ENCODE measurements around the gene EID3. TPM values are rescaled to one million over a fixed set of nuclear protein-coding genes. Genes with fewer than 3 reads are reported as not detected.
"Not testable (repeated sequence)": the region's sequence is repeated elsewhere in the genome, so short reads cannot be mapped to it uniquely, and the experiment has no call there.

EID3 gene
- total RNA-seq, 1 donor from 2014 or later = 1.7 TPM

GRCh38 chr12:104310751-104311633 is 7.5 kb downstream of the EID3 start:
- DNase-seq (ENCODE audit: low read depth) = no peak

- DNase-seq (ENCODE audit: low read depth) = no peak
Observed at GRCh38 chr12:104312202-104312601, 8.7 kb downstream of the EID3 start.

GRCh38 chr12:104312654-104313053 is 9.1 kb downstream of the EID3 start:
- DNase-seq (ENCODE audit: low read depth) = no peak

- DNase-seq (ENCODE audit: low read depth) = no peak
Observed at GRCh38 chr12:104313568-104314241, 10.2 kb downstream of the EID3 start.

GRCh38 chr12:104314242-104314614 is 10.7 kb downstream of the EID3 start:
- DNase-seq (ENCODE audit: low read depth) = no peak

GRCh38 chr12:104315326-104316224 is 12.0 kb downstream of the EID3 start:
- no peak for DNase-seq (ENCODE audit: low read depth)

- no peak for DNase-seq (ENCODE audit: low read depth)
Observed at GRCh38 chr12:104316936-104317335, 13.4 kb downstream of the EID3 start.

- no peak for DNase-seq (ENCODE audit: low read depth)
Observed at GRCh38 chr12:104317538-104318210, 14.1 kb downstream of the EID3 start.

- DNase-seq (ENCODE audit: low read depth) = no peak
Observed at GRCh38 chr12:104319028-104319427, 15.5 kb downstream of the EID3 start.

- no peak for DNase-seq (ENCODE audit: low read depth)
Observed at GRCh38 chr12:104319918-104320626, 16.5 kb downstream of the EID3 start.

GRCh38 chr12:104320627-104321024 is 17.1 kb downstream of the EID3 start:
- no peak for DNase-seq (ENCODE audit: low read depth)

GRCh38 chr12:104321949-104322348 is 18.4 kb downstream of the EID3 start:
- no peak for DNase-seq (ENCODE audit: low read depth)

- DNase-seq (ENCODE audit: low read depth) = not testable (repeated sequence)
Observed at GRCh38 chr12:104322533-104322932, 19.0 kb downstream of the EID3 start.

- DNase-seq (ENCODE audit: low read depth) = no peak
Observed at GRCh38 chr12:104323899-104324298, 20.4 kb downstream of the EID3 start.

GRCh38 chr12:104328278-104328677 is 24.7 kb downstream of the EID3 start:
- not testable (repeated sequence) for DNase-seq (ENCODE audit: low read depth)

- no peak for DNase-seq (ENCODE audit: low read depth)
Observed at GRCh38 chr12:104328790-104329189, 25.3 kb downstream of the EID3 start.

- no peak for DNase-seq (ENCODE audit: low read depth)
Observed at GRCh38 chr12:104329707-104330532, 26.4 kb downstream of the EID3 start.

- DNase-seq (ENCODE audit: low read depth) = no peak
Observed at GRCh38 chr12:104331376-104331775, 27.8 kb downstream of the EID3 start.

GRCh38 chr12:104332273-104332672 is 28.7 kb downstream of the EID3 start:
- DNase-seq (ENCODE audit: low read depth) = not testable (repeated sequence)
